Measurements from ENCODE around the gene HACE1.
"Not testable (repeated sequence)": the region's sequence is repeated elsewhere in the genome, so short reads cannot be mapped to it uniquely, and the experiment has no call there.

The HACE1 gene

GRCh38 chr6:104771258-104771832 lies 88.4 kb downstream of the HACE1 start:
- no peak overlapping the region for H3K4me3 ChIP-seq (ENCODE audit: control insufficient read depth, low read depth, low read length)
- DNase-seq (ENCODE audit: low read depth), result peak; percentile 32
- peak; percentile 45 for TF ChIP-seq CTCF (conservative IDR thresholded peaks at IDR 0.05; ENCODE audit: control insufficient read depth, insufficient read depth, low read depth, low read length)

DNA sequence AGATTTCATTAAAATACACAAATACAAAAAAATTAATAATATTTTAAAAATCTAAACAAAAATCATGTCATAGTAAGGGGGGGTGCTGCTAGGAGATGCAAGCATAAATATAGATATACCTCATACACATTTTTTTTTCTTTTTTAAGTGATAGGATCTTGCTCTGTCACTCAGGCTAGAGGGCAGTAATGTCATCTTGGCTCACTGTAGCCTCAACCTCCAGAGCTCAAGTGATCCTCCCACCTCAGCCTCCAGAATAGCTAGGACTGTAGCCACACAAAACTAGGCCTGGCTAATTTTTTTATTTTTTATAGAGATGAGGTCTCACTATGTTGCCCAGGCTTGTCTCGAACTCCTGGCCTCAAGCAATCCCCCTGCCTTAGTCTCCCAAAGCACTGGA lies 90.8 kb downstream of the HACE1 start:
- H3K4me3 ChIP-seq (ENCODE audit: control insufficient read depth, low read depth, low read length), result no peak overlapping the region
- DNase-seq (ENCODE audit: low read depth), result no peak
- no peak for TF ChIP-seq CTCF (conservative IDR thresholded peaks at IDR 0.05; ENCODE audit: control insufficient read depth, insufficient read depth, low read depth, low read length)

- TF ChIP-seq CTCF (conservative IDR thresholded peaks at IDR 0.05; ENCODE audit: control insufficient read depth, insufficient read depth, low read depth, low read length), result no peak
- no peak for DNase-seq (ENCODE audit: low read depth)
- no peak overlapping the region for H3K4me3 ChIP-seq (ENCODE audit: control insufficient read depth, low read depth, low read length)
These were observed 93.1 kb downstream of the HACE1 start for GRCh38 chr6:104766595-104766994.

GRCh38 chr6:104754788-104755409 lies 104.8 kb downstream of the HACE1 start:
- H3K4me3 ChIP-seq (ENCODE audit: control insufficient read depth, low read depth, low read length), result no peak overlapping the region
- peak; percentile 9 for DNase-seq (ENCODE audit: low read depth)
- no peak for TF ChIP-seq CTCF (conservative IDR thresholded peaks at IDR 0.05; ENCODE audit: control insufficient read depth, insufficient read depth, low read depth, low read length)

GRCh38 chr6:104753251-104753650 lies 106.5 kb downstream of the HACE1 start:
- no peak for TF ChIP-seq CTCF (conservative IDR thresholded peaks at IDR 0.05; ENCODE audit: control insufficient read depth, insufficient read depth, low read depth, low read length)
- H3K4me3 ChIP-seq (ENCODE audit: control insufficient read depth, low read depth, low read length), result no peak overlapping the region
- no peak for DNase-seq (ENCODE audit: low read depth)

GRCh38 chr6:104750449-104750848 lies 109.3 kb downstream of the HACE1 start:
- TF ChIP-seq CTCF (conservative IDR thresholded peaks at IDR 0.05; ENCODE audit: control insufficient read depth, insufficient read depth, low read depth, low read length), result no peak
- no peak overlapping the region for H3K4me3 ChIP-seq (ENCODE audit: control insufficient read depth, low read depth, low read length)
- DNase-seq (ENCODE audit: low read depth), result no peak

- H3K4me3 ChIP-seq (ENCODE audit: control insufficient read depth, low read depth, low read length); DNase-seq (ENCODE audit: low read depth): not testable (repeated sequence)
These were observed 120.6 kb downstream of the HACE1 start for GRCh38 chr6:104739124-104739523.

GRCh38 chr6:104737567-104737966 lies 122.2 kb downstream of the HACE1 start:
- DNase-seq (ENCODE audit: low read depth); H3K4me3 ChIP-seq (ENCODE audit: control insufficient read depth, low read depth, low read length): not testable (repeated sequence)

Data from fibroblast of mammary gland (primary cell).